ENCODE results near the gene BASP1. TPM values are rescaled to one million over a fixed set of nuclear protein-coding genes. Genes with fewer than 3 reads are reported as not detected.
"Not testable (repeated sequence)": the region's sequence is repeated elsewhere in the genome, so short reads cannot be mapped to it uniquely, and the experiment has no call there.

The BASP1 gene
- total and polyA plus RNA-seq, 4 donors, result 113 to 700 (median 372) TPM

DNA sequence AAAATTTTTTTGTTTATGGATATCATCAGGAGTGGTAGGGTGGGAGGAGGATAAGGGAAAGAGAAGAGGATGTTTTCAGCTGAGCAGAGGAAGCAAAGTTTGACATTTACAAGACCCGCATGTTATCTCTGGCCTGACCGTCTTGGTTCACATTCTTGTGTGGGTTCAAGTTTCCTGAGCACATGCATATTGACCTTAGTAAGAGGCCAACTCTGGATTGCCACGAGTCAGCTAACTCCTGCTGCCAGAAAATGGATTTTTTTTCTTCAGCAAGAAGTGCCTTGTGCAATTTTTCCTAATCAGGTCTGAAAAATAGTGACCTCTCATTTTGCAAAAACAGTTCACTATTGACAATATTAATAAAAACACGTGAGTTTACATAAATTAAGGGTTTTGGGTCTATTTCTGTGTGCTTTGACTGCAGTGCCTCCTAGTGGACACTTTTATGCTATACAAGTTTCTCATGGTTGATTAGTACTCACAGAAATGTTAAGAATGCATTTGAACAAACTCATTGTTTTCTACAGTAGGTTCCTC is 27.1 kb upstream of the BASP1 start:
- Histone ChIP-seq H3K4me3 (ENCODE audit: low read depth, low read length) (no peak overlapping the region), H3K4me1 (ENCODE audit: control insufficient read depth, insufficient read depth, low read length) (no peaks in the 10 kb centered on the region), H3K9me3 (ENCODE audit: control insufficient read depth, insufficient read depth, low read length) (no peaks in the 10 kb centered on the region), H3K27ac (ENCODE audit: low read depth, low read length) (no peak overlapping the region), H3K36me3 (ENCODE audit: control insufficient read depth, insufficient read depth, low read length) (no peaks in the 10 kb centered on the region), H3K27me3 (ENCODE audit: control insufficient read depth, insufficient read depth, low read length) (no peaks in the 10 kb centered on the region)
- peak in 5 of 6 donors; percentile 47 to 87 (median 53) for DNase-seq (ENCODE audit: low read depth in 4 of 6, low spot score in 6 of 6)
- 46% methylated on average over 3 of the region's 4 CpGs for WGBS (ENCODE audit: insufficient coverage)

DNA sequence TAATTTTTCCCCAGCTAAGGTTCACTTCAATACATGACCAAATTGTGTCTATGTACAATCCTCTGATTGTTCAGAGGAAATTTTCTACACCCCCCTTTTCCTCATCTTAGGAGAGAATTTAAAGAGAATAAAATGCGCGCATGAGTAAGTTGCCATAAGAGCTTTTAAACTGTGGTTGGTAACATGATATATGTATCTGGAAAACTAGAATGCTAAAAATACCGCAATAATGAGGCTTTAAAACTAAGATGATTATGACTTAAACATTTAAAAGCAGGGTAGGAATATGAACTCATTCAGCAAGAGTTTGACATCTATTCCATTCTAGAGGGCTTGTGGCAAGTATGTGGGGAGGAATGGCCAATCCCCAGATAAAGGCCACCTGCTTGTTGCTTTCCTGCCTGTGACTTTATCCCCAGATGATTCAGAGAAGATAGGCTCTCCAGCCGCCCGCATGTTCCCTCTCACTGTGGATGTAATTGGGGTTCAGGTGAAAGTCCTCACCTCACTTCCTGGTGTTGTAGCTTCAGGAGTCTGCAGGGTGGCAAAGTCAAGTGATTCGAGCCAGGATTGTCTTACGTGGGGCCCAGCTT is 26.5 kb upstream of the BASP1 start:
- no peaks in the 10 kb centered on the region for H3K27me3 ChIP-seq (ENCODE audit: control insufficient read depth, insufficient read depth, low read length)
- no peak for DNase-seq (ENCODE audit: low read depth in 4 of 6, low spot score in 6 of 6)
- H3K27ac ChIP-seq (ENCODE audit: low read depth, low read length), result no peak overlapping the region
- 84% methylated on average over 5 of the region's 7 CpGs for WGBS (ENCODE audit: insufficient coverage)
- no peaks in the 10 kb centered on the region for H3K36me3 ChIP-seq (ENCODE audit: control insufficient read depth, insufficient read depth, low read length)
- H3K9me3 ChIP-seq (ENCODE audit: control insufficient read depth, insufficient read depth, low read length), result no peaks in the 10 kb centered on the region
- H3K4me3 ChIP-seq (ENCODE audit: low read depth, low read length), result no peak overlapping the region
- no peaks in the 10 kb centered on the region for H3K4me1 ChIP-seq (ENCODE audit: control insufficient read depth, insufficient read depth, low read length)

DNA sequence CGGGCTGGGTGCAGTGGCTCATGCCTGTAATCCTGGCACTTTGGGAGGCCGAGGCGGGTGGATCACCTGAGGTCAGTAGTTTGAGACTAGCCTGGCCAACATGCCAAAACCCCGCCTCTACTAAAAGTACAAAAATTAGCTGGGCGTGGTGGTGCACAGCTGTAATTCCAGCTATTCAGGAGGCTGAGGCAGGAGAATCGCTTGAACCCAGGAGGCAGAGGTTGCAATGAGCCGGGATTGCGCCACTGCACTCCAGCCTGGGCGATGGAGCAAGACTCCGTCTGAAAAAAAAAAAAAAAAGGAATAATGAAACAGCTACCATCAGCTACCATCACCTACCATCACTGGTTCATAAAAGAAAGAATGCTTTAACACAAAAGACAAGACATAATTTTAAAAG is 25.9 kb upstream of the BASP1 start:
- DNase-seq (ENCODE audit: low read depth in 4 of 6, low spot score in 6 of 6); H3K9me3 ChIP-seq (ENCODE audit: control insufficient read depth, insufficient read depth, low read length); H3K4me3 ChIP-seq (ENCODE audit: low read depth, low read length); H3K27me3 ChIP-seq (ENCODE audit: control insufficient read depth, insufficient read depth, low read length); H3K27ac ChIP-seq (ENCODE audit: low read depth, low read length); H3K4me1 ChIP-seq (ENCODE audit: control insufficient read depth, insufficient read depth, low read length); H3K36me3 ChIP-seq (ENCODE audit: control insufficient read depth, insufficient read depth, low read length): not testable (repeated sequence)
- WGBS (ENCODE audit: insufficient coverage), result 94% methylated on average over 5 of the region's 10 CpGs

GRCh38 chr5:17192191-17192590 is 25.2 kb upstream of the BASP1 start:
- DNase-seq (ENCODE audit: low read depth in 4 of 6, low spot score in 6 of 6), result no peak
- H3K4me3 ChIP-seq (ENCODE audit: low read depth, low read length), result no peak overlapping the region
- H3K27ac ChIP-seq (ENCODE audit: low read depth, low read length), result no peak overlapping the region
- no peaks in the 10 kb centered on the region for H3K4me1 ChIP-seq (ENCODE audit: control insufficient read depth, insufficient read depth, low read length)
- H3K27me3 ChIP-seq (ENCODE audit: control insufficient read depth, insufficient read depth, low read length), result no peaks in the 10 kb centered on the region
- H3K9me3 ChIP-seq (ENCODE audit: control insufficient read depth, insufficient read depth, low read length), result no peaks in the 10 kb centered on the region
- no peaks in the 10 kb centered on the region for H3K36me3 ChIP-seq (ENCODE audit: control insufficient read depth, insufficient read depth, low read length)
- 51% methylated on average over 4 of the region's 5 CpGs for WGBS (ENCODE audit: insufficient coverage)

- no peaks in the 10 kb centered on the region for H3K4me1 ChIP-seq (ENCODE audit: control insufficient read depth, insufficient read depth, low read length)
- H3K36me3 ChIP-seq (ENCODE audit: control insufficient read depth, insufficient read depth, low read length), result no peaks in the 10 kb centered on the region
- peaks cover 3% of the 10 kb centered on the region for H3K9me3 ChIP-seq (ENCODE audit: control insufficient read depth, insufficient read depth, low read length)
- no peaks in the 10 kb centered on the region for H3K27me3 ChIP-seq (ENCODE audit: control insufficient read depth, insufficient read depth, low read length)
- DNase-seq (ENCODE audit: low read depth in 4 of 6, low spot score in 6 of 6), result no peak
- no peak overlapping the region for H3K4me3 ChIP-seq (ENCODE audit: low read depth, low read length)
- 93% methylated on average over 2 of the region's 5 CpGs for WGBS (ENCODE audit: insufficient coverage)
- no peak overlapping the region for H3K27ac ChIP-seq (ENCODE audit: low read depth, low read length)
Measured at GRCh38 chr5:17196024-17196423, 21.4 kb upstream of the BASP1 start.

- Histone ChIP-seq H3K9me3 (ENCODE audit: control insufficient read depth, insufficient read depth, low read length) (peaks cover 3% of the 10 kb centered on the region), H3K4me1 (ENCODE audit: control insufficient read depth, insufficient read depth, low read length) (no peaks in the 10 kb centered on the region), H3K27ac (ENCODE audit: low read depth, low read length) (no peak overlapping the region), H3K36me3 (ENCODE audit: control insufficient read depth, insufficient read depth, low read length) (no peaks in the 10 kb centered on the region), H3K27me3 (ENCODE audit: control insufficient read depth, insufficient read depth, low read length) (no peaks in the 10 kb centered on the region), H3K4me3 (ENCODE audit: low read depth, low read length) (no peak overlapping the region)
- WGBS (ENCODE audit: insufficient coverage), result 88% methylated on average over 1 of the region's 5 CpGs
- DNase-seq (ENCODE audit: low read depth in 4 of 6, low spot score in 6 of 6), result no peak
Measured at GRCh38 chr5:17196697-17197096, 20.7 kb upstream of the BASP1 start.

- H3K27me3 ChIP-seq (ENCODE audit: control insufficient read depth, insufficient read depth, low read length), result no peaks in the 10 kb centered on the region
- no peak overlapping the region for H3K4me3 ChIP-seq (ENCODE audit: low read depth, low read length)
- no peaks in the 10 kb centered on the region for H3K4me1 ChIP-seq (ENCODE audit: control insufficient read depth, insufficient read depth, low read length)
- H3K27ac ChIP-seq (ENCODE audit: low read depth, low read length), result no peak overlapping the region
- H3K36me3 ChIP-seq (ENCODE audit: control insufficient read depth, insufficient read depth, low read length), result peaks cover 13% of the 10 kb centered on the region
- 76% methylated on average over 5 of the region's 10 CpGs for WGBS (ENCODE audit: insufficient coverage)
- DNase-seq (ENCODE audit: low read depth in 4 of 6, low spot score in 6 of 6), result peak in 3 of 6 donors; percentile 62 to 93 (median 88)
- H3K9me3 ChIP-seq (ENCODE audit: control insufficient read depth, insufficient read depth, low read length), result no peaks in the 10 kb centered on the region
Measured at GRCh38 chr5:17203329-17204132, 13.9 kb upstream of the BASP1 start.

DNA sequence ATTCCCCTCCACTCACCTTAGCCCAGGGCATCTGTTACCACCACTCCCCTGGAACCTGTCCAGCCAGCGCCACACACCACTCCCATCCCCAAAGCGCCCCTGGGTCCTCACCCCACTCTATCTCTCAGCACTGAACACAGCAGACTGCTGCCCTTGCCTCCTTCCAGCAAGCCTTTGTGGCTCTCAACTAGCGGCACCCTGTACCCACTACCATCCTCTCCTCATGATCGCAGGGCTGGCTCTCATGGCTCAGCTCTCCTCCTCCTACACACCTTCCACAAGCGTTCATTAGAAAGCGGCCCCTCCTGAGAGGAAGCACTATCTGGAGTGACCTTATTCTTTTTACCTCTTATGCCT is 13.3 kb upstream of the BASP1 start:
- Histone ChIP-seq H3K27ac (ENCODE audit: low read depth, low read length) (no peak overlapping the region), H3K36me3 (ENCODE audit: control insufficient read depth, insufficient read depth, low read length) (peaks cover 13% of the 10 kb centered on the region), H3K4me3 (ENCODE audit: low read depth, low read length) (no peak overlapping the region), H3K27me3 (ENCODE audit: control insufficient read depth, insufficient read depth, low read length) (no peaks in the 10 kb centered on the region), H3K9me3 (ENCODE audit: control insufficient read depth, insufficient read depth, low read length) (no peaks in the 10 kb centered on the region), H3K4me1 (ENCODE audit: control insufficient read depth, insufficient read depth, low read length) (no peaks in the 10 kb centered on the region)
- 78% methylated on average over 4 of the region's 6 CpGs for WGBS (ENCODE audit: insufficient coverage)
- DNase-seq (ENCODE audit: low read depth in 4 of 6, low spot score in 6 of 6), result no peak

- no peak overlapping the region for H3K4me3 ChIP-seq (ENCODE audit: low read depth, low read length)
- no peaks in the 10 kb centered on the region for H3K4me1 ChIP-seq (ENCODE audit: control insufficient read depth, insufficient read depth, low read length)
- no peak for DNase-seq (ENCODE audit: low read depth in 4 of 6, low spot score in 6 of 6)
- no peak overlapping the region for H3K27ac ChIP-seq (ENCODE audit: low read depth, low read length)
- no peaks in the 10 kb centered on the region for H3K9me3 ChIP-seq (ENCODE audit: control insufficient read depth, insufficient read depth, low read length)
- H3K27me3 ChIP-seq (ENCODE audit: control insufficient read depth, insufficient read depth, low read length), result no peaks in the 10 kb centered on the region
- peaks cover 13% of the 10 kb centered on the region for H3K36me3 ChIP-seq (ENCODE audit: control insufficient read depth, insufficient read depth, low read length)
Measured at GRCh38 chr5:17206021-17206420, 11.4 kb upstream of the BASP1 start.

DNA sequence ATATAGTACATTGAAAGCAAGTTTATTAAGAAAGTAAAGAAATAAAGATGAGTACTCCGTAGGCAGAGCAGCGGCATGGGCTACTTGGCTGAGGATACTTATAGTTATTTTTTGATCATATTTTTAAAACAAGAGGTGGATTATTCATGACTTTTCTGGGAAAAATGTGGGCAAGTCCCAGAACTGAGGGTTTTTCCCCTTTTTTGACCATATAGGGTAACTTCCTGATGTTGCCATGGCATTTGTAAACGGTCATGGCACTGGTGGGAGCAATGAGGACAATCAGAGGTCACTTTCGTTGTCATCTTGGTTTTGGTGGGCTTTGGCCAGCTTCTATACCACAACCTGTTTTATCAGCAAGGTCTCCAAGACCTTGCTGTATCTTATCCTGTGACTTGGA is 5.2 kb upstream of the BASP1 start:
- H3K27ac ChIP-seq (ENCODE audit: low read depth, low read length), result no peak overlapping the region
- WGBS (ENCODE audit: insufficient coverage), result no CpG with 5 or more reads among the region's 4 CpGs
- H3K36me3 ChIP-seq (ENCODE audit: control insufficient read depth, insufficient read depth, low read length), result peaks cover 4% of the 10 kb centered on the region
- peaks cover 4% of the 10 kb centered on the region for H3K4me1 ChIP-seq (ENCODE audit: control insufficient read depth, insufficient read depth, low read length)
- H3K9me3 ChIP-seq (ENCODE audit: control insufficient read depth, insufficient read depth, low read length), result no peaks in the 10 kb centered on the region
- no peaks in the 10 kb centered on the region for H3K27me3 ChIP-seq (ENCODE audit: control insufficient read depth, insufficient read depth, low read length)
- no peak overlapping the region for H3K4me3 ChIP-seq (ENCODE audit: low read depth, low read length)
- no peak for DNase-seq (ENCODE audit: low read depth in 4 of 6, low spot score in 6 of 6)
